ENCODE measurements around the gene GSX2. TPM values are rescaled to one million over a fixed set of nuclear protein-coding genes. Genes with fewer than 3 reads are reported as not detected.
"Not testable (repeated sequence)": the region's sequence is repeated elsewhere in the genome, so short reads cannot be mapped to it uniquely, and the experiment has no call there.

The GSX2 gene
- not detected in 2 replicates for total RNA-seq

- Mint-ChIP-seq H3K9me3 (no peaks in the 10 kb centered on the region), H3K4me3 (peak within 1 kb of the TSS; percentile 59), H3K27me3 (peaks cover 90% of the 10 kb centered on the region), H3K36me3 (ENCODE audit: low read depth) (no peaks in the 10 kb centered on the region), H3K27ac (no peak within 1 kb of the TSS), H3K4me1 (peaks cover 31% of the 10 kb centered on the region)
- DNase-seq, result peak; percentile 59
- intact Hi-C loops (cut with micrococcal nuclease), result loop anchor here (1.0 to 5.0 kb wide), 4 partner anchors 127 to 903 kb away; no protein-coding TSS in a partner anchor
Observed at GRCh38 chr4:54099748-54100574, at the start of gene GSX2. Gene GSX2 (plus strand): TSS chr4:54100163. CDS start chr4:54100345, 182 bp downstream.

DNA sequence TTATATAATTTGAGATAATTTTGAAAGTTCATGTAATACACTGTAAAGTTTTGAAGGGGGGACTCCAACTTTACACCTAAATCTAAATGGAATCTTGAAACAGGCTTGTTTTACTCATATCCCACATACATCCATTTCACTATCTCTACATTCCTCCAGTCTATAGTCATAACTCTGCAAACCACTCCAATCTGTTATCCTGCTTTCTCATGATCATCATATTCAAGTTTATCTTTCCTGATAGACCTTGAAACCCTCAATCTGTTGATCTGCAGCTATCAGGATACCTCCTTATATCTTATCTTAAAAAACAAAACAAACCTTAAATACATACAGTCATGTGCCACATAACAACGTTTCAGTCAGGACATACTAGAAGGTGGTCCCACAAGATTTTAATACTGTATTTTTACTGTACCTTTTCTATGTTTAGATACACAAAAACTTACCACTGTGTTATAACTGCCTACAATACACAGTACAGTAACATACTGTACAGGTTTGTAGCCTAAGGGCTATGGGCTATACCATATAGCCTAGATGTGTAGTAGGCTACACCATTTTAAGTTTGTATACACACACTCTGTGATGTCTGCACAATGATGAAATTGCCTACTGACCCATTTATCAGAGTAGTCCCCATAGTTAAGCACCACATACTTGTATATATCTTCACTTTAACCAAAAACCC, 49.6 kb upstream of the GSX2 start:
- intact Hi-C loops (cut with micrococcal nuclease), result no loop called here
- no peak overlapping the region for H3K27ac Mint-ChIP-seq
- H3K36me3 Mint-ChIP-seq (ENCODE audit: low read depth), result peaks cover 31% of the 10 kb centered on the region
- H3K4me1 Mint-ChIP-seq, result peaks cover 14% of the 10 kb centered on the region
- peaks cover 7% of the 10 kb centered on the region for H3K9me3 Mint-ChIP-seq
- no peak for DNase-seq
- no peaks in the 10 kb centered on the region for H3K27me3 Mint-ChIP-seq
- H3K4me3 Mint-ChIP-seq, result no peak overlapping the region

GRCh38 chr4:54053322-54053721, 46.6 kb upstream of the GSX2 start:
- Mint-ChIP-seq H3K4me1 (peaks cover 36% of the 10 kb centered on the region), H3K36me3 (ENCODE audit: low read depth) (peaks cover 16% of the 10 kb centered on the region)
- H3K27ac Mint-ChIP-seq; DNase-seq; H3K4me3 Mint-ChIP-seq; intact Hi-C loops (cut with micrococcal nuclease); H3K27me3 Mint-ChIP-seq; H3K9me3 Mint-ChIP-seq: not testable (repeated sequence)

- DNase-seq, result no peak
- intact Hi-C loops (cut with micrococcal nuclease), result no loop called here
- H3K27ac Mint-ChIP-seq, result no peak overlapping the region
- no peak overlapping the region for H3K4me3 Mint-ChIP-seq
- no peaks in the 10 kb centered on the region for H3K27me3 Mint-ChIP-seq
- peaks cover 37% of the 10 kb centered on the region for H3K4me1 Mint-ChIP-seq
- H3K36me3 Mint-ChIP-seq (ENCODE audit: low read depth), result peaks cover 14% of the 10 kb centered on the region
- peaks cover 7% of the 10 kb centered on the region for H3K9me3 Mint-ChIP-seq
Observed at GRCh38 chr4:54054501-54054900, 45.5 kb upstream of the GSX2 start.

DNA sequence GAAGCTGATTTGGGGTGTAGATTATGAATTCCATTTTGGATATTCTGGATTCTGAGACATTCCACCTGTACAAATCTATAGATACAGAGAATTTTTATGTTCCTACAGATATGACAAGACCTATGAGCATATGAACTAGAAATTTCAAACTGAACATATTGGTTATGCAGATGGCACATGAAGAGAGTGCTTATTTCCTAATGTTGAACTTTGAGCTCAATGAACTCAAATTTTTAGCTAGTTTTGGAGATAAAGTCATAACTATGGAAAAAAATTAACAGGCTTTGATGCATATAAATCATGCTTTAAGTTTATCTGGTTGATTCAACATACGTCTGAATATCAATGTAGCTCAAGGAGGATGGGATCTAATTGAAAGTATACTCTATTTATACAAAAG, 44.5 kb upstream of the GSX2 start:
- peaks cover 17% of the 10 kb centered on the region for H3K36me3 Mint-ChIP-seq (ENCODE audit: low read depth)
- H3K27ac Mint-ChIP-seq, result no peak overlapping the region
- intact Hi-C loops (cut with micrococcal nuclease), result no loop called here
- no peak for DNase-seq
- H3K9me3 Mint-ChIP-seq, result peaks cover 7% of the 10 kb centered on the region
- no peak overlapping the region for H3K4me3 Mint-ChIP-seq
- H3K4me1 Mint-ChIP-seq, result peaks cover 45% of the 10 kb centered on the region
- H3K27me3 Mint-ChIP-seq, result no peaks in the 10 kb centered on the region

DNA sequence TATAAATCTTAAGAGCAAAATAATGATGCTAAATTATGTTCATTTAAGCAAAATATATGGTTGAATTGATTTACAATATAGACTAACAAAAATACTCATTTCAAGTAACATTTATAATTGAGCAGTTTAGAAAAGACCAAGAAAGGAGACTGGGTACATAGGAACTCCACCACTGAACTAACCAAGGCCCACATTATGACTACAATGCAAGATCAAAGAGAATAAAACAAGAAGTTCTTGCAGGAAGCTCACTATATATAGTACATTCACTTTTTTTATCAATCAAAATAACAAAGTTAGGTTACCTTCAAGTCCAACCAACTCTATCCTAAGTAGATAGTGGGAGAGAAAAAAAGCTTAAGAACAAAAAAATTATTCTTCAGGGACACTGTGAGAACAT, 43.6 kb upstream of the GSX2 start:
- peaks cover 7% of the 10 kb centered on the region for H3K9me3 Mint-ChIP-seq
- no peak overlapping the region for H3K27ac Mint-ChIP-seq
- H3K27me3 Mint-ChIP-seq, result no peaks in the 10 kb centered on the region
- peaks cover 17% of the 10 kb centered on the region for H3K36me3 Mint-ChIP-seq (ENCODE audit: low read depth)
- intact Hi-C loops (cut with micrococcal nuclease), result no loop called here
- DNase-seq, result no peak
- H3K4me1 Mint-ChIP-seq, result peaks cover 42% of the 10 kb centered on the region
- no peak overlapping the region for H3K4me3 Mint-ChIP-seq

DNA sequence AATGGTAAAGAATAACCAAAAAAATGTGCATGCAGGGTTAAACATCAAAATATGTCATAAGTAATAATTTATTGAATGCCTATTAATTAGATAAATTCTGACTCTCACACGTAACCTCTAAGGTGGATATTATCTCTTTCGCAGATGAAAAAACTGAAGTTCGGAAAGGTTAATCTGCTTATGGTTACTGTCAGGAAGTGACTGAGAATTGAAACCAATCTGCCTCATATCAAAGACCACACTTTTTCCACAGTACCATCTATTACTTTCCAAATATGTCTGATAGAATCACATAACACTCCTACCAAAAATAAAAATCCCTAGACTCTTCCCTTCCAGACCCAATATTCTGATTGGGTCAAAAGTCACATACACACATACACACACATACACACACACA, 41.8 kb upstream of the GSX2 start:
- Mint-ChIP-seq H3K4me1 (peaks cover 53% of the 10 kb centered on the region), H3K27ac (peak overlapping the region; percentile 8), H3K36me3 (ENCODE audit: low read depth) (peaks cover 27% of the 10 kb centered on the region), H3K9me3 (peaks cover 7% of the 10 kb centered on the region), H3K4me3 (peak overlapping the region; percentile 54), H3K27me3 (no peaks in the 10 kb centered on the region)
- no peak for DNase-seq
- intact Hi-C loops (cut with micrococcal nuclease), result no loop called here

DNA sequence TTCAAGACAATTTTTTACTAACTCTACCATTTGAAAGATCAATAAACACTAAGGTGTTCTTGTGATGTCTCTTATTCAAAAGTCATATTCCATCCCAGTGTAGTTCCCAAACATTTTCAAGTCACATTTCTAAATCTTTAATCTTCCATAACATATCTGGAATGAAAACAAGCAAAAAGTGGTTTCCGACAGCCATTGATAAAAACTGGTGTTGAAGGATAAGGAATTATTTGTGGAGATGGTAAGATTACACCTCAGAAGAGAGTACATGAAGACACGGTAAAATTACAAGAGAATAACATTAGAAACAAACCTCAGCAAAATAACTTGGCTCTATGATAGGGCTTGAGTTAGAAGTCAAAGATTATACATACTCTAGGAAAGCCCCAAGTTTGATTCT, 39.8 kb upstream of the GSX2 start:
- Mint-ChIP-seq H3K27me3 (no peaks in the 10 kb centered on the region), H3K4me3 (peak overlapping the region; percentile 19), H3K4me1 (peaks cover 53% of the 10 kb centered on the region), H3K36me3 (ENCODE audit: low read depth) (peaks cover 21% of the 10 kb centered on the region), H3K27ac (no peak overlapping the region), H3K9me3 (peaks cover under 1% of the 10 kb centered on the region)
- DNase-seq, result no peak
- intact Hi-C loops (cut with micrococcal nuclease), result loop anchor here (5.0 to 10.0 kb wide), 6 partner anchors 63 to 1348 kb away; partner anchors contain the start of genes RASL11B and TMEM165

GRCh38 chr4:54061067-54061466, 38.9 kb upstream of the GSX2 start:
- Mint-ChIP-seq H3K27me3 (no peaks in the 10 kb centered on the region), H3K36me3 (ENCODE audit: low read depth) (peaks cover 17% of the 10 kb centered on the region), H3K4me3 (no peak overlapping the region), H3K4me1 (peaks cover 55% of the 10 kb centered on the region), H3K27ac (no peak overlapping the region), H3K9me3 (no peaks in the 10 kb centered on the region)
- intact Hi-C loops (cut with micrococcal nuclease), result loop anchor here (5.0 to 10.0 kb wide), 6 partner anchors 64 to 1349 kb away; partner anchors contain the start of genes RASL11B and TMEM165
- no peak for DNase-seq

DNA sequence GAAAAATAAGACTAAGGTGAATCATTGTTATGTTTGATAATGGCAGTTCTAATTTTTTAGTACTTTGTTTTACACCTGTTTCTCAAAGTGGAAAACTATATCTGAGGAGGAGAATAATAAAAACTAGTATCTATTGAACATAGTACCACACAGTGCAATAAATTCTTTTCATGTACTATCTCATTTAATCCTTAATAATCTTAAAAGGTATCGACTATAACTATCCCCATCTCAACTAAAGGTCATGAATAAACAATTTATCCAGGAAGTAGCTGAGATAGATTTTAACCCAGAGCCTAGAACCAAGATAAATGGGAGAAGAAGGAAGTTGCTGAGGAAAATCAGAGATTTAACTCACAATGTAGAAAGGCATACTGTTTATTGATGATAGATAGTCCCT, 38.1 kb upstream of the GSX2 start:
- intact Hi-C loops (cut with micrococcal nuclease), result loop anchor here (5.0 to 10.0 kb wide), 6 partner anchors 65 to 1350 kb away; partner anchors contain the start of genes RASL11B and TMEM165
- H3K27me3 Mint-ChIP-seq, result no peaks in the 10 kb centered on the region
- peaks cover 17% of the 10 kb centered on the region for H3K36me3 Mint-ChIP-seq (ENCODE audit: low read depth)
- H3K9me3 Mint-ChIP-seq, result no peaks in the 10 kb centered on the region
- DNase-seq, result no peak
- H3K4me1 Mint-ChIP-seq, result peaks cover 49% of the 10 kb centered on the region
- no peak overlapping the region for H3K27ac Mint-ChIP-seq
- H3K4me3 Mint-ChIP-seq, result peak overlapping the region; percentile 53

DNA sequence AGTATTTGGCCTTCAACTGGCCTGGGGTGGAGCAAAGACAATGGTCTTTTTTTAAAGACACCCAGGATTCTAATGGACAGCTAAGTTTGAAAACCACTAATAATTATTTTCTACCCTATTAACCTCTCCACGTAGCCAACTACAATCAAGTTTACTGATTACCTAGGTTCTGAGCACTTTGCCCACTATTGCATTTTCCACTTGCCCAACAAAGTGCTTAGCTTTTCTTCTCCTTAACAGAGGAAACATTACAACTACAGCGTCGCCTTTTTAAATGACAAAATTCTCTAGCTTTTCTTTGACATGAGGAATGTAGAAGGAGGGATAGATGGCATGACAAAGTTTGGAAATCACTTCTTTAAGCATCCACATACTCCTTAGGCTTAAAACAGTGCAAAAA, 37.6 kb upstream of the GSX2 start:
- peak overlapping the region; percentile 42 for H3K27ac Mint-ChIP-seq
- no peaks in the 10 kb centered on the region for H3K27me3 Mint-ChIP-seq
- H3K4me3 Mint-ChIP-seq, result peak overlapping the region; percentile 96
- H3K36me3 Mint-ChIP-seq (ENCODE audit: low read depth), result peaks cover 17% of the 10 kb centered on the region
- H3K9me3 Mint-ChIP-seq, result no peaks in the 10 kb centered on the region
- DNase-seq, result no peak
- intact Hi-C loops (cut with micrococcal nuclease), result loop anchor here (5.0 to 10.0 kb wide), 6 partner anchors 65 to 1350 kb away; partner anchors contain the start of genes RASL11B and TMEM165
- peaks cover 44% of the 10 kb centered on the region for H3K4me1 Mint-ChIP-seq

GRCh38 chr4:54063229-54063628, 36.7 kb upstream of the GSX2 start:
- Mint-ChIP-seq H3K27ac (peak overlapping the region; percentile 92), H3K27me3 (no peaks in the 10 kb centered on the region), H3K36me3 (ENCODE audit: low read depth) (peaks cover 17% of the 10 kb centered on the region), H3K4me1 (peaks cover 36% of the 10 kb centered on the region), H3K4me3 (peak overlapping the region; percentile 96), H3K9me3 (no peaks in the 10 kb centered on the region)
- DNase-seq, result peak; percentile 67
- intact Hi-C loops (cut with micrococcal nuclease), result loop anchor here (1.0 to 10.0 kb wide), 7 partner anchors 66 to 1351 kb away; partner anchors contain the start of genes RASL11B, SCFD2 and TMEM165

GRCh38 chr4:54063737-54064316, 36.1 kb upstream of the GSX2 start:
- Mint-ChIP-seq H3K4me1 (peaks cover 33% of the 10 kb centered on the region), H3K9me3 (no peaks in the 10 kb centered on the region), H3K27me3 (peaks cover 3% of the 10 kb centered on the region), H3K36me3 (ENCODE audit: low read depth) (peaks cover 17% of the 10 kb centered on the region), H3K27ac (peak overlapping the region; percentile 92), H3K4me3 (peak overlapping the region; percentile 96)
- DNase-seq, result peak; percentile 82
- intact Hi-C loops (cut with micrococcal nuclease), result loop anchor here (1.0 to 10.0 kb wide), 8 partner anchors 27 to 1352 kb away; partner anchors contain the start of genes RASL11B, SCFD2 and TMEM165

All from activated CD4-positive, alpha-beta T cell treated with anti-CD3 and anti-CD28 coated beads, Interleukin-2, amount 10 ng/mL, durations not matched to agents 24 days and 14 days (primary cell).